Astrocyte (in vitro differentiated cells and primary cell): ENCODE measurements around the gene EXOC1L. TPM values are rescaled to one million over a fixed set of nuclear protein-coding genes. Genes with fewer than 3 reads are reported as not detected.

Experiments
- DNase-seq: peaks from one replicate; pipeline ENCODE4 v3.0.0-alpha.2; 2010; ENCODE audit warnings: low read depth
- FAIRE-seq: peaks from 2 replicates; lab custom pipeline; 2011; peaks lifted over from hg19 to GRCh38; lab: Jason Lieb, UNC
- H2AFZ ChIP-seq: 2 replicates; pipeline ENCODE4 v1.6.0; 2012; ENCODE audit warnings: low read depth, low read length, inconsistent platforms
- H3K27ac ChIP-seq: 2 replicates; pipeline ENCODE4 v1.5.1; 2011; ENCODE audit warnings: low read depth, low read length, inconsistent platforms
- H3K27me3 ChIP-seq: 2 replicates; pipeline ENCODE4 v1.6.0; 2011; ENCODE audit warnings: low read length, inconsistent platforms; ENCODE audit not compliant: insufficient read depth
- H3K36me3 ChIP-seq: 2 replicates; pipeline ENCODE4 v1.5.1; 2011; ENCODE audit warnings: low read length, inconsistent platforms; ENCODE audit not compliant: insufficient read depth
- H3K4me1 ChIP-seq: 2 replicates; pipeline ENCODE4 v1.5.1; 2011; ENCODE audit warnings: low read length, inconsistent platforms; ENCODE audit not compliant: insufficient read depth
- H3K4me2 ChIP-seq: 2 replicates; pipeline ENCODE4 v1.6.0; 2012; ENCODE audit warnings: low read length, inconsistent platforms
- H3K4me3 ChIP-seq: 2 replicates; pipeline ENCODE4 v1.5.1; 2011; ENCODE audit warnings: low read depth, mild to moderate bottlenecking, low read length, inconsistent platforms; ENCODE audit not compliant: insufficient read depth
- H3K79me2 ChIP-seq: 2 replicates; pipeline ENCODE4 v1.6.0; 2012; ENCODE audit warnings: mild to moderate bottlenecking, low read length, inconsistent platforms; ENCODE audit not compliant: insufficient read depth
- H3K9ac ChIP-seq: 2 replicates; pipeline ENCODE4 v1.6.0; 2012; ENCODE audit warnings: mild to moderate bottlenecking, low read length, inconsistent platforms
- H3K9me3 ChIP-seq: 2 replicates; pipeline ENCODE4 v1.5.1; 2012; ENCODE audit warnings: low read depth, mild to moderate bottlenecking, low read length, inconsistent platforms; ENCODE audit not compliant: insufficient read depth
- H4K20me1 ChIP-seq: 2 replicates; pipeline ENCODE4 v1.6.0; 2012; ENCODE audit warnings: low read length, inconsistent platforms; ENCODE audit not compliant: insufficient read depth
- H3K27ac Mint-ChIP-seq: one replicate; pipeline ENCODE4 v1.8.0; 2021; ENCODE audit warnings: mild to moderate bottlenecking, mixed read lengths; ENCODE audit not compliant: unreplicated experiment
- H3K27me3 Mint-ChIP-seq: one replicate; pipeline ENCODE4 v1.8.0; 2021; ENCODE audit warnings: low read depth, mixed read lengths; ENCODE audit not compliant: unreplicated experiment
- H3K36me3 Mint-ChIP-seq: one replicate; pipeline ENCODE4 v1.8.0; 2021; ENCODE audit warnings: low read depth, mixed read lengths; ENCODE audit not compliant: unreplicated experiment
- H3K4me1 Mint-ChIP-seq: one replicate; pipeline ENCODE4 v1.8.0; 2021; ENCODE audit warnings: low read depth, mixed read lengths; ENCODE audit not compliant: unreplicated experiment
- H3K4me3 Mint-ChIP-seq: one replicate; pipeline ENCODE4 v1.8.0; 2021; ENCODE audit warnings: mild to moderate bottlenecking, moderate library complexity, mixed read lengths; ENCODE audit not compliant: unreplicated experiment
- H3K9me3 Mint-ChIP-seq: one replicate; pipeline ENCODE4 v1.8.0; 2021; ENCODE audit warnings: mild to moderate bottlenecking, mixed read lengths; ENCODE audit not compliant: unreplicated experiment
- CTCF ChIP-seq: IDR thresholded peaks from 2 replicates; pipeline ENCODE4 v1.5.1; 2011; ENCODE audit warnings: low read depth, mild to moderate bottlenecking, inconsistent platforms, low read length, moderate library complexity; ENCODE audit not compliant: insufficient read depth
- EZH2 ChIP-seq: IDR thresholded peaks from 2 replicates; pipeline ENCODE4 v1.6.1; 2012; ENCODE audit warnings: mild to moderate bottlenecking, low read length, inconsistent platforms; ENCODE audit not compliant: insufficient read depth
- total RNA-seq: library from RNA; stranded (reverse); gene quantifications from 2 replicates; pipeline ENCODE4 v1.2.1, GENCODE V29; 2021

The EXOC1L gene
- total RNA-seq, 1 donor from 2014 or later: not detected

GRCh38 chr4:55871299-55871800 lies 51.8 kb downstream of the EXOC1L start:
- no peak overlapping the region for H3K4me3 Mint-ChIP-seq
- H3K36me3 Mint-ChIP-seq: no peaks in the 10 kb centered on the region
- FAIRE-seq (no peak), DNase-seq (no peak)
- Histone ChIP-seq H2AFZ (no peak overlapping the region), H4K20me1 (no peaks in the 10 kb centered on the region), H3K4me3 (no peak overlapping the region), H3K79me2 (no peaks in the 10 kb centered on the region), H3K4me1 (peaks cover 10% of the 10 kb centered on the region), H3K27ac (no peak overlapping the region), H3K4me2 (no peak overlapping the region), H3K36me3 (peaks cover 38% of the 10 kb centered on the region), H3K9me3 (no peaks in the 10 kb centered on the region), H3K27me3 (no peaks in the 10 kb centered on the region), H3K9ac (no peak overlapping the region)
- H3K27ac Mint-ChIP-seq: no peak overlapping the region
- no peaks in the 10 kb centered on the region for H3K27me3 Mint-ChIP-seq
- TF ChIP-seq CTCF: no peak
- H3K4me1 Mint-ChIP-seq: peaks cover 6% of the 10 kb centered on the region
- no peaks in the 10 kb centered on the region for H3K9me3 Mint-ChIP-seq

- TF ChIP-seq CTCF: no peak
Measured at GRCh38 chr4:55874831-55875230, 55.2 kb downstream of the EXOC1L start.

GRCh38 chr4:55876387-55876786 lies 56.8 kb downstream of the EXOC1L start:
- no peak overlapping the region for H3K4me3 Mint-ChIP-seq
- Histone ChIP-seq H3K9ac (no peak overlapping the region), H2AFZ (no peak overlapping the region), H3K36me3 (peaks cover 25% of the 10 kb centered on the region), H3K4me3 (no peak overlapping the region), H3K4me2 (no peak overlapping the region), H3K4me1 (no peaks in the 10 kb centered on the region), H3K27ac (no peak overlapping the region), H3K79me2 (no peaks in the 10 kb centered on the region), H3K9me3 (no peaks in the 10 kb centered on the region), H3K27me3 (no peaks in the 10 kb centered on the region), H4K20me1 (no peaks in the 10 kb centered on the region)
- no peaks in the 10 kb centered on the region for H3K9me3 Mint-ChIP-seq
- H3K4me1 Mint-ChIP-seq: peaks cover 2% of the 10 kb centered on the region
- H3K27me3 Mint-ChIP-seq: no peaks in the 10 kb centered on the region
- TF ChIP-seq EZH2 (no peak), CTCF (no peak)
- H3K36me3 Mint-ChIP-seq: peaks cover 13% of the 10 kb centered on the region
- H3K27ac Mint-ChIP-seq: no peak overlapping the region
- FAIRE-seq (peak; percentile 9), DNase-seq (no peak)

More at GRCh38 chr4:55874831-55875230, 55.2 kb downstream of the EXOC1L start:
- H3K9me3 ChIP-seq: no peaks in the 10 kb centered on the region
- H3K36me3 ChIP-seq: peaks cover 39% of the 10 kb centered on the region
- H3K4me1 ChIP-seq: no peaks in the 10 kb centered on the region
- H3K27me3 ChIP-seq: no peaks in the 10 kb centered on the region
- Mint-ChIP-seq H3K4me3 (no peak overlapping the region), H3K36me3 (peaks cover 10% of the 10 kb centered on the region), H3K4me1 (no peaks in the 10 kb centered on the region), H3K27me3 (no peaks in the 10 kb centered on the region), H3K27ac (no peak overlapping the region), H3K9me3 (no peaks in the 10 kb centered on the region)
- DNase-seq: no peak
- H3K79me2 ChIP-seq: no peaks in the 10 kb centered on the region
- H3K4me3 ChIP-seq: no peak overlapping the region
- no peak overlapping the region for H2AFZ ChIP-seq
- no peak overlapping the region for H3K27ac ChIP-seq
- no peak overlapping the region for H3K9ac ChIP-seq
- FAIRE-seq: no peak
- H3K4me2 ChIP-seq: no peak overlapping the region
- no peaks in the 10 kb centered on the region for H4K20me1 ChIP-seq
